Colonic mucosa (tissue), 4 donors: ENCODE data around the gene PIP4K2C. TPM values are rescaled to one million over a fixed set of nuclear protein-coding genes. Genes with fewer than 3 reads are reported as not detected.

Experiments used
- DNase-seq: peaks from one replicate; pipeline ENCODE4 v3.0.0-alpha.2; 2020
- H3K27ac ChIP-seq: fragments of 200-600 bp; one replicate; pipeline ENCODE4 v1.8.0; 2021
- H3K27me3 ChIP-seq: fragments of 200-600 bp; one replicate; pipeline ENCODE4 v1.8.0; 2021
- H3K36me3 ChIP-seq: fragments of 200-600 bp; one replicate; pipeline ENCODE4 v1.8.0; 2021
- H3K4me1 ChIP-seq: fragments of 200-600 bp; one replicate; pipeline ENCODE4 v1.8.0; 2021; ENCODE audit warnings: mild to moderate bottlenecking
- H3K4me3 ChIP-seq: fragments of 200-600 bp; one replicate; pipeline ENCODE4 v1.8.0; 2021
- H3K9ac ChIP-seq, 2 donors: one replicate each; pipeline ENCODE4 v1.7.0; 2013; ENCODE audit warnings: control low read depth in 2 of 2, low read depth in 2 of 2, low read length in 2 of 2
- H3K9me3 ChIP-seq: fragments of 200-600 bp; one replicate; pipeline ENCODE4 v1.8.0; 2021
- intact Hi-C: fragments of 100-400 bp; cut with DNase I; formaldehyde crosslinking; loops from one replicate; pipeline ENCODE4 v1.14.1; 2022
- total RNA-seq, 2 donors: library from RNA; stranded (reverse); fragmentation: NEBNext Ultra II Directional in 1 of 2; extraction: Animal tissue kit (Norgen Biotek cat#: 25700) in 1 of 2; gene quantifications; one replicate each; pipeline ENCODE4 v1.2.1, GENCODE V29; 2021
- TF ChIP-seq, protein P1 (sequence below): fragments of 200-600 bp; IDR thresholded peaks from one replicate; pipeline ENCODE4 v1.8.0; 2022; ENCODE audit warnings: antibody characterized with exemption, mild to moderate bottlenecking
- donor health status: healthy.
- donor health status: DM: no; HTN: no; CAD: no.
- donor health status: DM: no; HTN: no; CAD: no.

PIP4K2C gene
- total RNA-seq, 2 donors from 2014 or later, result 43.6 to 60.2 TPM

DNA sequence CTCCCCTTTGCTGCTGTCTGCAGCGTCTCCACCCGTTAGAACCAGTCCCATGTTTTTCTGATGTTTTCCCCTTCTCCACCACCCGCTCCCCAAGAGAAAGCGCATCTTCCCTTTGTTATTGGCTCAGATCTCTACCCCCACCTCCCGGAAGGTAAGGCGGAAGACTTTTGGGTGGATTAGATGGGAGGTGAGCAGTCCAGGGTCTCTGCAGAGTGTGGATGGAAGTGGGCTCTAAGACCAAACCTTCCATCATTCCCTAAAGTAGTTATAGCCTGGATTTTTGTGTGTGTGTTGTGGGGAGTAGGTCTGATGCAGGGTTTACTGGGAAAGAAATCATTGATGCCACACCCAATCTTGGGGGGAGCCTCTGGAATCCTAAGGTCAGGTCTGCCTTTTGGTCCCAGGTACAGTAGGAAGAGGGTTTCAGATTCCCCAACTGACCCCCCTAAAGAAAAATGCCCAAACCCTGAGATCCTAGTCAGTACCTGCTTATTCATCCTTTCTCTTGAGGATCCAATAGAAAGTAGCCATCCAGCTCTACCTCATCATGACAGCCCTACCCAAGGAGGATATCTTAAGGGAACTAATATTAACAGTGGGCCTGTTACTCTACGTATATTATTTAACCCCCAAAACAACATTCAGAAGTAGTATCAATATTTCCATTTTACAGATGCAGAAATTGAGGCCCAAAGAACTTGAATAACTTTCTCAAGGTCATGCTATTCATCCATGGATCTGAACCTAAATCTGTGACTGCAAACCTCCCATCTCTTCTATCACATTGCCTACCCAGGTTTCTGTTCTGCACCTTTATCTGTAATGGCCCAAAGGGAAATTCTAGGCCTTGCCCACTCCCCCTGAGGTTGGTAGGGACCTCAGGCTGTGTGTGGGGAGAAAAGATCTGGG is 40.1 kb upstream of the PIP4K2C start:
- no peak overlapping the region for H3K9ac ChIP-seq
- H3K9me3 ChIP-seq, result no peaks in the 10 kb centered on the region
- H3K36me3 ChIP-seq, result no peaks in the 10 kb centered on the region
- TF ChIP-seq, protein P1, sequence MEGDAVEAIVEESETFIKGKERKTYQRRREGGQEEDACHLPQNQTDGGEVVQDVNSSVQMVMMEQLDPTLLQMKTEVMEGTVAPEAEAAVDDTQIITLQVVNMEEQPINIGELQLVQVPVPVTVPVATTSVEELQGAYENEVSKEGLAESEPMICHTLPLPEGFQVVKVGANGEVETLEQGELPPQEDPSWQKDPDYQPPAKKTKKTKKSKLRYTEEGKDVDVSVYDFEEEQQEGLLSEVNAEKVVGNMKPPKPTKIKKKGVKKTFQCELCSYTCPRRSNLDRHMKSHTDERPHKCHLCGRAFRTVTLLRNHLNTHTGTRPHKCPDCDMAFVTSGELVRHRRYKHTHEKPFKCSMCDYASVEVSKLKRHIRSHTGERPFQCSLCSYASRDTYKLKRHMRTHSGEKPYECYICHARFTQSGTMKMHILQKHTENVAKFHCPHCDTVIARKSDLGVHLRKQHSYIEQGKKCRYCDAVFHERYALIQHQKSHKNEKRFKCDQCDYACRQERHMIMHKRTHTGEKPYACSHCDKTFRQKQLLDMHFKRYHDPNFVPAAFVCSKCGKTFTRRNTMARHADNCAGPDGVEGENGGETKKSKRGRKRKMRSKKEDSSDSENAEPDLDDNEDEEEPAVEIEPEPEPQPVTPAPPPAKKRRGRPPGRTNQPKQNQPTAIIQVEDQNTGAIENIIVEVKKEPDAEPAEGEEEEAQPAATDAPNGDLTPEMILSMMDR, result no peak
- H3K4me1 ChIP-seq, result peaks cover 2% of the 10 kb centered on the region
- H3K27ac ChIP-seq, result no peak overlapping the region
- peaks cover 5% of the 10 kb centered on the region for H3K27me3 ChIP-seq
- intact Hi-C loops, result no loop called here
- no peak for DNase-seq
- no peak overlapping the region for H3K4me3 ChIP-seq

DNA sequence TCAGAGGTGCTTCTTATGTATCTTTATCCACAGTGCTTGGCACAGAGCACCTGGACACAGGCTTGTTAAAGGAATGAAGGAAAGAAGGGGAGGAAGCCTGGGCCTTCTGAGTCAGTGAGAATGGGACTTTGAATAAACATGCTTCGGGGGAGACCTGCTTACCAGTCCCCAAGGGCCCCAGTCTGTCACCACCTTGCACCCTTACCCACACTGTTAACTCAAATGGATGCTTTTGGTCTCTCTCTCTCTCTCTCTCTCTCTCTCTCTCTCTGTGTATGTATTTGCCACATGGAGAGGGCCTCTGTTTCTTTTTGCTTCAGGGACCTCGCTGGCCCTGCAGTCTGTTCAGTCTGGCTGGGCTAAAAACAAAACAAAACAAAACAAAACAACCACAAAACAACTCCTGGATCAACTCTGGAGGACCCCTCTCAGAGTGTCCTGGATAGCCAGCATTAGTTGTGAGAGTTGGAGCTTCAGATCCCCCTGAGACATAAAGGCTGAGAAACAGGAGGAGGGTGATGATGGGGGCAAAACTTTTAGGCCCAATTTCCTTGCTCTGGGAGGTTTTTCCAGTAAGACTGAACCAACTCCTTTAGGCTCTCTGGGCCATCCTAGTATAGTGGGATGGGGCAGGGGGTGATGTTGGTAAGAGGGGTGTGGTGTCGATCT is 39.2 kb upstream of the PIP4K2C start:
- TF ChIP-seq, protein P1, result no peak
- DNase-seq, result no peak
- intact Hi-C loops, result no loop called here

DNA sequence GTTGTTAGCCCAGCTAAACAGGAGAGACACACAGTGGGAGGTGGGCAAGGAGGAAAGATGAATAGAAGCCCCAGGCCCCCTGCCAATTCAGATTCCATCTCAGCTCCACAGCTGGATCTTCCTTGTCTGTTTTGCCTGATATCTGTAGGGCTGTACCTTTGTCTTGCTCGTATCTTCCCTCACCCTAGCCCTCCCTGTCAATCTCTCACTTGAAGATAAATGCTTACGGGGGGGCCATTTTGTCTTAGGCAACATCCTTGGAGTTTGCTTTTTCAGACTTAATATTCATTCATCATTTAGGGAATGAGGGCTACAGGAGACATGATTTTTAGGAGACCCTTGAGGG is 38.7 kb upstream of the PIP4K2C start:
- TF ChIP-seq, protein P1, result no peak
- intact Hi-C loops, result no loop called here
- no peak for DNase-seq
- Histone ChIP-seq H3K27me3 (peaks cover 5% of the 10 kb centered on the region), H3K9me3 (no peaks in the 10 kb centered on the region), H3K4me1 (no peaks in the 10 kb centered on the region), H3K4me3 (no peak overlapping the region), H3K36me3 (no peaks in the 10 kb centered on the region), H3K9ac (no peak overlapping the region), H3K27ac (no peak overlapping the region)

More for the DNA sequence above, 39.2 kb upstream of the PIP4K2C start:
- Histone ChIP-seq H3K4me1 (no peaks in the 10 kb centered on the region), H3K36me3 (no peaks in the 10 kb centered on the region), H3K27me3 (peaks cover 5% of the 10 kb centered on the region), H3K27ac (no peak overlapping the region), H3K4me3 (no peak overlapping the region), H3K9ac (peak overlapping the region in 1 of 2 donors; percentile 24), H3K9me3 (no peaks in the 10 kb centered on the region)

DNA sequence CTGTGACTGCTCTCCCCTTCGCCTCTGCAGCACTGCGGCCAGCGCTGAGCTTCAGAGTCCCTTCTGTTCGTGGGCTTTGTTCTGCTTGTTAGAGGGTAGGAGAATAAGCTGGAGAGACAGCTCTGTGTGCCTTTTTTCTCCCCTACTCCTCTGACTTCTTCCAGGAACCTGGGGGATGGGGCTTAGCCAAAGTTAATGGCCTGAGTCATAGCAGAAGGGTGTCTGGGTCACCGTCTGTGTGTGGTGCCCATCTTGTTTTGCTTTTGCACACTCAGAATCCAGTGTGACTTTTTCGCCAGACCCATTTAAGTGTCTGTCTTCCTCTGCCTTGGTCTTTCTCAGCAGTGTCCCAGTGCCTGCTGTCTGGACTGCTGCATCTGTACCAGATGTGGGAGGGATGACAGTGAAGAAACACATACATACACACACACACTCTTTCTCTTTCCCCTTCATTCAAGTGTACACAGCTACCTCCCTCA is 38.1 kb upstream of the PIP4K2C start:
- Histone ChIP-seq H3K9me3 (no peaks in the 10 kb centered on the region), H3K4me1 (no peaks in the 10 kb centered on the region), H3K27ac (no peak overlapping the region), H3K9ac (no peak overlapping the region), H3K27me3 (peaks cover 5% of the 10 kb centered on the region), H3K4me3 (no peak overlapping the region), H3K36me3 (no peaks in the 10 kb centered on the region)
- intact Hi-C loops, result no loop called here
- TF ChIP-seq, protein P1, result no peak
- DNase-seq, result no peak

DNA sequence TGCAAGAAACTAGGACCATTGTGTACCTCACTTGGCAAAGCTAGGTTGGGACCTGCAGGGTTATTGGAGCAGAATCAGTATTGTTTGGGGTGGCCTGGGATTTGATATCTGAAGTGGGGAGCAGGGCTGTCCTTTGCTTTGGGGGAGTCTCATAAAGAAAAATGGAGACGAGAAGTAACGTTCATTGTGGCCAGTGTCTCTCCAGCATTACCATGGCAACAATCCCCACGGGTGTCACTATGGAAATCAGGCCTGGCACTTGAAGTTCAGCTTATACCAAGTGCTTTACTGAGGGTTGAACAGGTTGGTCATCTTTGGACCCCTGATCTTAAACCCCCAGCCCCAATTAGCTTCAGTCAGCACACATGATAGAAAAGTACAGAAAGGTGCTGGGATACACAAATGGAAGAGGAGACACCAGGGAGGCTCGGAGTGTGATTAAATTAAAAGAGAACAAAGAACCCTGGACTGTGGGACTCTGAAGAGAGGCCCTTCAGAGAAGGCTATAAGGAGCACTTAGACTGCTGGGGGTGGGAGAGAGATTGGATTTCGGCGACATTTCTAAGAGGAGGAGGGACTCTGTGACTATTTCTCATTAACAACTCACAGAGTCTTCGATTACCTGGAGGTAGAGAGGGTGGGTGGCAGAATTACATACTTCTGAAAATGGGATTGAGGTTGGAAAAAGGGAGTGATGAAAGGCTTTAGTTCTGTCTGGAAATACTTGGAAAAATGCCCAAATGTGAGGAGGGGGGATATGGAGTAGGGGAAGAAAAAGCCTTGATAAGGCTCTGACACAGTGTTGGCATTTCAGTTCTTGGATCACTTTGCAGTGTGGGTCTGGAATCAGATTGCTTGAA is 37.4 kb upstream of the PIP4K2C start:
- Histone ChIP-seq H3K4me3 (no peak overlapping the region), H3K27me3 (peaks cover 5% of the 10 kb centered on the region), H3K9me3 (no peaks in the 10 kb centered on the region), H3K36me3 (no peaks in the 10 kb centered on the region), H3K4me1 (no peaks in the 10 kb centered on the region), H3K27ac (no peak overlapping the region), H3K9ac (no peak overlapping the region)
- TF ChIP-seq, protein P1, result no peak
- DNase-seq, result no peak
- intact Hi-C loops, result no loop called here
